ENCODE measurements around the gene LAMA3.

- no peak for TF ChIP-seq YY1 (IDR thresholded peaks at IDR 0.05; ENCODE audit: insufficient read depth, insufficient read length)
- no peak for TF ChIP-seq ZNF274 (IDR thresholded peaks at IDR 0.05; ENCODE audit: low read depth, low read length)
- no peak for TF ChIP-seq SUZ12 (IDR thresholded peaks at IDR 0.05; ENCODE audit: extremely low read depth, insufficient read depth, insufficient read length)
Measured at GRCh38 chr18:23926571-23926970, 237.3 kb downstream of the LAMA3 start.
